DOHH2 (cell line): ENCODE results near the gene TTLL7.
"Not testable (repeated sequence)": the region's sequence is repeated elsewhere in the genome, so short reads cannot be mapped to it uniquely, and the experiment has no call there.

Experiments
- H3F3A ChIP-seq: fragments of 200-600 bp; sonication (generic), shearing (Covaris generic); 2 replicates; pipeline ENCODE4 v1.6.0; 2016; ENCODE audit warnings: antibody characterized with exemption, mild to moderate bottlenecking; ENCODE audit not compliant: control insufficient read depth, insufficient read depth
- H3K27ac ChIP-seq: fragments of 200-600 bp; sonication (generic); 2 replicates; pipeline ENCODE4 v1.5.1; 2014; ENCODE audit warnings: low read depth, mild to moderate bottlenecking, low read length, moderate library complexity
- H3K27me3 ChIP-seq: fragments of 200-600 bp; sonication (generic); 2 replicates; pipeline ENCODE4 v1.6.1; 2014; ENCODE audit warnings: mild to moderate bottlenecking, low read length, mixed read lengths; ENCODE audit not compliant: control insufficient read depth
- H3K36me3 ChIP-seq: fragments of 200-600 bp; sonication (generic); 2 replicates; pipeline ENCODE4 v1.6.1; 2014; ENCODE audit warnings: mild to moderate bottlenecking, low read length, moderate library complexity, mixed read lengths; ENCODE audit not compliant: control insufficient read depth
- H3K4me1 ChIP-seq: fragments of 200-600 bp; sonication (generic); 2 replicates; pipeline ENCODE4 v1.6.1; 2014; ENCODE audit warnings: mild to moderate bottlenecking, low read length, mixed read lengths; ENCODE audit not compliant: control insufficient read depth
- H3K4me2 ChIP-seq: fragments of 200-600 bp; sonication (generic); 2 replicates; pipeline ENCODE4 v1.6.0; 2014; ENCODE audit warnings: mild to moderate bottlenecking, low read length, moderate library complexity
- H3K4me3 ChIP-seq: fragments of 200-600 bp; sonication (generic); 2 replicates; pipeline ENCODE4 v1.5.1; 2014; ENCODE audit warnings: mild to moderate bottlenecking, low read length, mixed read lengths
- H3K79me2 ChIP-seq: fragments of 200-600 bp; sonication (generic); 2 replicates; pipeline ENCODE4 v1.6.1; 2014; ENCODE audit warnings: mild to moderate bottlenecking, low read length, mixed read lengths; ENCODE audit not compliant: control insufficient read depth
- H3K9me2 ChIP-seq: fragments of 200-600 bp; sonication (generic); replicated peaks from 2 replicates; pipeline ENCODE4 v1.6.1; 2014; ENCODE audit warnings: mild to moderate bottlenecking, low read length, mixed read lengths; ENCODE audit not compliant: control insufficient read depth
- H3K9me3 ChIP-seq: fragments of 200-600 bp; sonication (generic); 2 replicates; pipeline ENCODE4 v1.6.1; 2014; ENCODE audit warnings: antibody characterized with exemption, low read length, mixed read lengths; ENCODE audit not compliant: control insufficient read depth, insufficient read depth
- H4K20me1 ChIP-seq: fragments of 200-600 bp; sonication (generic); 2 replicates; pipeline ENCODE4 v1.6.0; 2014; ENCODE audit warnings: low read depth, mild to moderate bottlenecking, antibody characterized with exemption, low read length, moderate library complexity; ENCODE audit not compliant: control insufficient read depth, insufficient read depth
- CTCF ChIP-seq: fragments of 200-600 bp; sonication (generic); IDR thresholded peaks from one replicate; pipeline ENCODE4 v1.5.1; 2014; ENCODE audit warnings: antibody characterized with exemption, mild to moderate bottlenecking, low read depth, low read length; ENCODE audit not compliant: poor library complexity, severe bottlenecking
- EZH2phosphoT487 ChIP-seq: fragments of 200-600 bp; sonication (generic); IDR thresholded peaks from 2 replicates; pipeline ENCODE4 v1.6.1; 2017; ENCODE audit warnings: borderline replicate concordance, mild to moderate bottlenecking, antibody characterized with exemption, low read length, moderate library complexity, mixed read lengths

The TTLL7 gene

DNA sequence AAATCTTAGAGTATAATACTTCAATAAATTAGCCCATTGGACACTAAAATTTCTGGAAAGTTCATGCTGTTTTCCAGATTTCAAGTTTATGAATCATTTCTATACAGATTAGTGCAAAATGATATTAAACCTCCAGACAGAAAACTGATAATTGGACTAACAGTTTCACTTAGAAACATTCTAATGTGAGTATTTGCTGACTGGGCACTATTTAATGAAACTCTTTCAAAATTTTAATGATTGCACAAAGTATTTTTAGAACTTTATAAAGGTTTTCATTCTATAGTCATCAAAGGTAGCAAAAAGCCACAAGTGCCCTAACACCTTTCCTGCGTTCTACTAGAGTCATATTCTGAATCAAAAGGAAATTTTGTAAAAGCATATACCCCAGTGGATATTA is 81.0 kb downstream of the TTLL7 start:
- Histone ChIP-seq H3K4me3 (no peak overlapping the region), H3K4me2 (no peak overlapping the region), H3K36me3 (no peaks in the 10 kb centered on the region), H3K9me3 (no peaks in the 10 kb centered on the region), H3F3A (no peaks in the 10 kb centered on the region), H3K4me1 (no peaks in the 10 kb centered on the region), H4K20me1 (no peaks in the 10 kb centered on the region), H3K27me3 (no peaks in the 10 kb centered on the region), H3K9me2 (no peaks in the 10 kb centered on the region), H3K79me2 (no peaks in the 10 kb centered on the region), H3K27ac (no peak overlapping the region)
- TF ChIP-seq CTCF: no peak
- no peak for TF ChIP-seq EZH2phosphoT487

DNA sequence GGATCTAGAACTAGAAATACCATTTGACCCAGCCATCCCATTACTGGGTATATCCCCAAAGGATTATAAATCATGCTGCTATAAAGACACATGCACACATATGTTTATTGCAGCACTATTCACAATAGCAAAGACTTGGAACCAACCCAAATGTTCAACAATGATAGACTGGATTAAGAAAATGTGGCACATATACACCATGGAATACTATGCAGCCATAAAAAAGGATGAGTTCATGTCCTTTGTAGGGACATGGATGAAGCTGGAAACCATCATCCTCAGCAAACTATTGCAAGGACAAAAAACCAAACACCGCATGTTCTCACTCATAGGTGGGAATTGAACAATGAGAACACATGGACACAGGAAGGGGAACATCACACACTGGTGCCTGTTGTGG is 82.8 kb downstream of the TTLL7 start:
- not testable (repeated sequence) for H3K4me1 ChIP-seq, H3K4me2 ChIP-seq, H3K4me3 ChIP-seq, H3F3A ChIP-seq, H3K79me2 ChIP-seq, H4K20me1 ChIP-seq, H3K27ac ChIP-seq, H3K36me3 ChIP-seq, H3K27me3 ChIP-seq, H3K9me3 ChIP-seq, H3K9me2 ChIP-seq

DNA sequence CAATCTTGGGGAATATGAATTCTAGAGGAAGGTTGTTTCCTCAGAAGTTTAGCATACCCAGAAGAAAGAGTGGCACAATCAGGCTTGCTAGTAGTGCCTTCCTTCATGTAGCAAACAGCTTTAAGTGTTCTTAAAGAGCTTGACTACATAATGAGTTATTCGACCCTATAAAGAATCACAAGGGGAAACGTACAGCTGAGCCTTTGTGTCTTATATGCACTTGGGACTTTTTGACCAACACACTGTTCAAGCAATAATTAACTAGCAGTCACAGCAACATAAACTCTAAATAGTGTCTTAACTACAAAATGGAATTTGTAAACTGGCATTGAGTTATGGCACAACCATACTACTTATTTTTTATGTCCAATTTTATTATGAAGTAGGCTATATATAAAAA is 86.1 kb downstream of the TTLL7 start:
- H3K4me2 ChIP-seq: no peak overlapping the region
- H3K9me3 ChIP-seq: no peaks in the 10 kb centered on the region
- H4K20me1 ChIP-seq: no peaks in the 10 kb centered on the region
- no peaks in the 10 kb centered on the region for H3F3A ChIP-seq
- H3K79me2 ChIP-seq: no peaks in the 10 kb centered on the region
- H3K9me2 ChIP-seq: no peaks in the 10 kb centered on the region
- TF ChIP-seq CTCF: no peak
- TF ChIP-seq EZH2phosphoT487: no peak
- no peaks in the 10 kb centered on the region for H3K36me3 ChIP-seq
- H3K4me3 ChIP-seq: no peak overlapping the region
- no peaks in the 10 kb centered on the region; the same call in none of the 2 replicates for H3K27me3 ChIP-seq
- no peaks in the 10 kb centered on the region for H3K4me1 ChIP-seq
- H3K27ac ChIP-seq: no peak overlapping the region

GRCh38 chr1:83910461-83910860 is 88.5 kb downstream of the TTLL7 start:
- Histone ChIP-seq H3K36me3 (no peaks in the 10 kb centered on the region), H3K9me3 (no peaks in the 10 kb centered on the region), H3K27me3 (no peaks in the 10 kb centered on the region; the same call in none of the 2 replicates), H3K4me1 (no peaks in the 10 kb centered on the region), H3K79me2 (no peaks in the 10 kb centered on the region), H3K4me3 (no peak overlapping the region), H3K4me2 (no peak overlapping the region), H3F3A (no peaks in the 10 kb centered on the region), H3K27ac (no peak overlapping the region), H4K20me1 (no peaks in the 10 kb centered on the region), H3K9me2 (no peaks in the 10 kb centered on the region)
- TF ChIP-seq CTCF (no peak), EZH2phosphoT487 (no peak)
